Activated CD8-positive, alpha-beta T cell treated with anti-CD3 and anti-CD28 coated beads for 36 hours (primary cell): ENCODE results near the gene STOML1. TPM values are rescaled to one million over a fixed set of nuclear protein-coding genes. Genes with fewer than 3 reads are reported as not detected.

Source experiments
- ATAC-seq: fragments of 200-7000 bp; cut with Tn5 transposase; one replicate; pipeline ENCODE4 v1.10.0; 2021; ENCODE audit warnings: mild to moderate bottlenecking, moderate library complexity
- CTCF ChIA-PET: fragments of 350-600 bp; sonication (Branson Sonifier 250); formaldehyde crosslinking; loops from one replicate; lab custom pipeline; 2021; ENCODE audit warnings: antibody characterized with exemption; lab: Charles Lee
- POLR2A ChIA-PET: fragments of 350-600 bp; sonication (Branson Sonifier 250); formaldehyde crosslinking; loops from one replicate; lab custom pipeline; 2021; ENCODE audit warnings: antibody characterized with exemption; lab: Charles Lee
- DNase-seq: peaks from one replicate; pipeline ENCODE4 v3.0.0-alpha.2; 2020
- H3K27ac Mint-ChIP-seq: one replicate; pipeline ENCODE4 v1.8.0; 2021; ENCODE audit warnings: mild to moderate bottlenecking, mixed read lengths
- H3K27me3 Mint-ChIP-seq: one replicate; pipeline ENCODE4 v1.8.0; 2021; ENCODE audit warnings: mixed read lengths
- H3K36me3 Mint-ChIP-seq: one replicate; pipeline ENCODE4 v1.8.0; 2021; ENCODE audit warnings: low read depth, mixed read lengths
- H3K4me1 Mint-ChIP-seq: one replicate; pipeline ENCODE4 v1.8.0; 2021; ENCODE audit warnings: low read depth, mixed read lengths
- H3K4me3 Mint-ChIP-seq: one replicate; pipeline ENCODE4 v1.8.0; 2021; ENCODE audit warnings: mild to moderate bottlenecking, moderate library complexity, mixed read lengths
- H3K9me3 Mint-ChIP-seq: one replicate; pipeline ENCODE4 v1.8.0; 2021; ENCODE audit warnings: mixed read lengths
- intact Hi-C: fragments of 100-400 bp; cut with micrococcal nuclease; formaldehyde crosslinking; loops from one replicate; pipeline ENCODE4 v1.10.0; 2022
- total RNA-seq, 2 experiments: library from RNA; stranded (reverse); gene quantifications; one replicate each; pipeline ENCODE4 v1.2.3, GENCODE V29; 2021
- TF ChIP-seq, protein P1 (sequence below): fragments of 200-600 bp; IDR thresholded peaks from one replicate; pipeline ENCODE4 v1.8.0; 2022; ENCODE audit warnings: antibody characterized with exemption, mild to moderate bottlenecking

Gene STOML1
- total RNA-seq, 2 experiments from 2014 or later: 5.2 to 6.5 TPM

DNA sequence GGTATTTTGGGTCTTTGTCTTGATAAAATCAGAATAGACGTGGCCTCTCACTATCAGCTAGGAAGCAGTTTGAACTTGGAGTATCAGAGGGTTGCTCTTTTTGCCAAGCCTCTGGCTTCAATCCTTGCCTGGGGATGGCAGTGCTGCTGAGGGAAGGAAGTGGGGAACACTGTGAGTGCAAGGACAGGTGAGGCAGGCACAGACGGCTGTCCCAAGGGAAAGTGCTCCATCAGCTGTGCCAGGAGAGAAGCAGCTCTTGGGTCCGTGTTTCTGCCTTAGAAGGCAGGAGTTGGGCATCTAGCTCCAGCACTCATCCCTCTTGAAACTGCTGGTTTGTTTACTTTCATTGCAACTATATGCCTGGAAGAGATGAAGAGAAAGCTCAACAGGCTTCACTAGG lies 35.6 kb upstream of the STOML1 start:
- ChIA-PET CTCF (interaction anchor here (0.7 to 1.0 kb wide), 4 partner anchors 9 to 63 kb away, joined by 3 to 4 read pairs (median 4); no protein-coding TSS in a partner anchor), POLR2A (no interaction called here)
- no peaks in the 10 kb centered on the region for H3K27me3 Mint-ChIP-seq
- no peak for ATAC-seq
- no peaks in the 10 kb centered on the region for H3K9me3 Mint-ChIP-seq
- peaks cover 14% of the 10 kb centered on the region for H3K36me3 Mint-ChIP-seq
- no peaks in the 10 kb centered on the region for H3K4me1 Mint-ChIP-seq
- no peak overlapping the region for H3K4me3 Mint-ChIP-seq
- DNase-seq: no peak
- intact Hi-C loops: no loop called here
- TF ChIP-seq, protein P1, sequence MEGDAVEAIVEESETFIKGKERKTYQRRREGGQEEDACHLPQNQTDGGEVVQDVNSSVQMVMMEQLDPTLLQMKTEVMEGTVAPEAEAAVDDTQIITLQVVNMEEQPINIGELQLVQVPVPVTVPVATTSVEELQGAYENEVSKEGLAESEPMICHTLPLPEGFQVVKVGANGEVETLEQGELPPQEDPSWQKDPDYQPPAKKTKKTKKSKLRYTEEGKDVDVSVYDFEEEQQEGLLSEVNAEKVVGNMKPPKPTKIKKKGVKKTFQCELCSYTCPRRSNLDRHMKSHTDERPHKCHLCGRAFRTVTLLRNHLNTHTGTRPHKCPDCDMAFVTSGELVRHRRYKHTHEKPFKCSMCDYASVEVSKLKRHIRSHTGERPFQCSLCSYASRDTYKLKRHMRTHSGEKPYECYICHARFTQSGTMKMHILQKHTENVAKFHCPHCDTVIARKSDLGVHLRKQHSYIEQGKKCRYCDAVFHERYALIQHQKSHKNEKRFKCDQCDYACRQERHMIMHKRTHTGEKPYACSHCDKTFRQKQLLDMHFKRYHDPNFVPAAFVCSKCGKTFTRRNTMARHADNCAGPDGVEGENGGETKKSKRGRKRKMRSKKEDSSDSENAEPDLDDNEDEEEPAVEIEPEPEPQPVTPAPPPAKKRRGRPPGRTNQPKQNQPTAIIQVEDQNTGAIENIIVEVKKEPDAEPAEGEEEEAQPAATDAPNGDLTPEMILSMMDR: no peak
- H3K27ac Mint-ChIP-seq: no peak overlapping the region

DNA sequence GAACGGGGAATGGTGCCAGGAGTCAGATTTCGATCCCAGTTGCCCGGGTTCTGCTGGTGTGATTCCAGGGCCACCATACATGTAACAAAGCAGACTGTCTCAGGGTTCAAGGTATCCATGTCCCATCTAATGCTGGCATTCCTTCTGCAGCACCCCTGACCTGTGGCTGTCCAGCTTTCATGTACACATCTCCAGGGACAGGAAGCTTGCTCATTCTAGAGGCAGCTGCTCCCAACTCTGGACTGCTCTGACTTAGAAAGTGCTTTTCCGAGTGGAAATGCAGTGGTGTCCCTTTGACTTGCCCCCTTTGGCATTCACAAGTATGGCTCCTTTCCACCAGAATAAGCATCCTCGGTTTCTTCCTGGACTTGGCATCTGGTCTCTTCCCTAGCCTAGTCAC lies 33.3 kb upstream of the STOML1 start:
- ChIA-PET CTCF (interaction anchor here (1.2 kb wide), 1 partner anchor 52 kb away, joined by 5 read pairs; no protein-coding TSS in a partner anchor), POLR2A (no interaction called here)
- no peaks in the 10 kb centered on the region for H3K27me3 Mint-ChIP-seq
- no peaks in the 10 kb centered on the region for H3K4me1 Mint-ChIP-seq
- no peak for DNase-seq
- no peak overlapping the region for H3K27ac Mint-ChIP-seq
- H3K36me3 Mint-ChIP-seq: peaks cover 23% of the 10 kb centered on the region
- intact Hi-C loops: no loop called here
- TF ChIP-seq, protein P1: no peak
- ATAC-seq: no peak
- no peak overlapping the region for H3K4me3 Mint-ChIP-seq
- no peaks in the 10 kb centered on the region for H3K9me3 Mint-ChIP-seq

DNA sequence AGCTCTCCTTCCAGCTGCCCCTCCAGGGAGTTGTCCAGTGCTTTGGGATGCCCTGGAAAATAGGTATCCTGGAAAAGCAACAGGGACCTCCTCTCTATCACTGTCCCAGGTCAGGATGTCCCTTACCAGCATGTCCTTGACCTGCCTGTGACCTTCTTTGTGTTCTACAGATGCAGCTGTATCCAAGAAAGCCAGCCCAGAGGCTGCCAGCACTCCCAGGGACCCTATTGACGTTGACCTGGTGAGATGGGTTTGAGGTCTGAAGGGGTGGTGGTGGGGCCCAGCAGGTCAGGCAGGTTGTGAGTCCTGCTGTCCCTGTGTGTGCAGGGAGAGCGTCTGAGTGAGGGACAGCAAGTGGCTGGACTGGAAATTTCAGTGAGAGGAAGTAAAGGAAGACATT lies 32.6 kb upstream of the STOML1 start:
- POLR2A ChIA-PET: no interaction called here

DNA sequence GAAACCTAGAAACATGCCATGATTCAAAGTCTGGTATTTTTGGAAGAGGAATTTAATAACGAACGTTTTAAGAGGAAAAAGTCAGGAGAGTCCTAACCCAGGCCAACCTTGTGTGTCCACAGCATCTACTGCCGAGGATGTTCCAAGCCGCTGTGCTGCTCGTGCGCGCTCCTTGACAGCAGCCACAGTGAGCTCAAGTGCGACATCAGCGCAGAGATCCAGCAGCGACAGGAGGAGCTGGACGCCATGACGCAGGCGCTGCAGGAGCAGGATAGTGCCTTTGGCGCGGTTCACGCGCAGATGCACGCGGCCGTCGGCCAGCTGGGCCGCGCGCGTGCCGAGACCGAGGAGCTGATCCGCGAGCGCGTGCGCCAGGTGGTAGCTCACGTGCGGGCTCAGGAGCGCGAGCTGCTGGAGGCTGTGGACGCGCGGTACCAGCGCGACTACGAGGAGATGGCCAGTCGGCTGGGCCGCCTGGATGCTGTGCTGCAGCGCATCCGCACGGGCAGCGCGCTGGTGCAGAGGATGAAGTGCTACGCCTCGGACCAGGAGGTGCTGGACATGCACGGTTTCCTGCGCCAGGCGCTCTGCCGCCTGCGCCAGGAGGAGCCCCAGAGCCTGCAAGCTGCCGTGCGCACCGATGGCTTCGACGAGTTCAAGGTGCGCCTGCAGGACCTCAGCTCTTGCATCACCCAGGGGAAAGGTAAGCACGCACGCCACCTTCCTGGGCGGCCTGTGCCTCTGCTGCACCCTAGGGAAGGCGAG lies 30.8 kb upstream of the STOML1 start:
- intact Hi-C loops: no loop called here
- POLR2A ChIA-PET: no interaction called here
- no peak overlapping the region for H3K4me3 Mint-ChIP-seq
- TF ChIP-seq, protein P1: no peak
- no peaks in the 10 kb centered on the region for H3K9me3 Mint-ChIP-seq
- H3K27ac Mint-ChIP-seq: no peak overlapping the region
- H3K27me3 Mint-ChIP-seq: no peaks in the 10 kb centered on the region
- no peaks in the 10 kb centered on the region for H3K4me1 Mint-ChIP-seq
- CTCF ChIA-PET: no interaction called here
- no peak for ATAC-seq
- peaks cover 23% of the 10 kb centered on the region for H3K36me3 Mint-ChIP-seq
- DNase-seq: no peak

More for the DNA sequence above, 32.6 kb upstream of the STOML1 start:
- TF ChIP-seq, protein P1: no peak
- Mint-ChIP-seq H3K27me3 (no peaks in the 10 kb centered on the region), H3K36me3 (peaks cover 23% of the 10 kb centered on the region), H3K27ac (no peak overlapping the region), H3K9me3 (no peaks in the 10 kb centered on the region), H3K4me1 (no peaks in the 10 kb centered on the region), H3K4me3 (no peak overlapping the region)
- intact Hi-C loops: no loop called here
- ATAC-seq (no peak), DNase-seq (no peak)
- CTCF ChIA-PET: interaction anchor here (1.0 to 1.4 kb wide), 2 partner anchors 13 to 52 kb away, joined by 3 to 7 read pairs; no protein-coding TSS in a partner anchor

DNA sequence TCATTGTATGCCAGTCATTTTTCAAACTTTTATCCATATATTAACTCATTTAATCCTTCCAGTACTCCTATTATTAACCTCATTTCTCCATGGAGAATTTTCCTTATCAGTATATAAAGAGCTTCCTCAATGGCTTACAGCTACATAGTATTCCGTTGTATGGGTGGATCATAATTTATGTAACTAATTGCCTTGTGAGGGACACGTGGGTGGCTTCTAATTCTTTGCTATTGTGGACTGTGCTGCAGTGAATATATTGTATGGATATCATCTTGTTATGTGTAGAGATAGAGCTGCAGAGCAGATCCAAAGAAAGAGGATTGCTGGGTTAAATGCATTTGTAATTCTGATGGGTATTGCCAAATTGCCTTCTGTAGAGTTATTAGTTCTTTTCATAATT lies 27.6 kb upstream of the STOML1 start:
- no peak for DNase-seq
- Mint-ChIP-seq H3K27ac (no peak overlapping the region), H3K4me3 (no peak overlapping the region), H3K36me3 (peaks cover 28% of the 10 kb centered on the region), H3K9me3 (no peaks in the 10 kb centered on the region), H3K4me1 (peaks cover 4% of the 10 kb centered on the region), H3K27me3 (no peaks in the 10 kb centered on the region)
- intact Hi-C loops: no loop called here
- no peak for ATAC-seq
- ChIA-PET POLR2A (no interaction called here), CTCF (interaction anchor here (1.3 kb wide), 1 partner anchor 34 kb away, joined by 3 read pairs; no protein-coding TSS in a partner anchor)
- TF ChIP-seq, protein P1: no peak
